ENCODE data around the gene SH3BP5.

DNA sequence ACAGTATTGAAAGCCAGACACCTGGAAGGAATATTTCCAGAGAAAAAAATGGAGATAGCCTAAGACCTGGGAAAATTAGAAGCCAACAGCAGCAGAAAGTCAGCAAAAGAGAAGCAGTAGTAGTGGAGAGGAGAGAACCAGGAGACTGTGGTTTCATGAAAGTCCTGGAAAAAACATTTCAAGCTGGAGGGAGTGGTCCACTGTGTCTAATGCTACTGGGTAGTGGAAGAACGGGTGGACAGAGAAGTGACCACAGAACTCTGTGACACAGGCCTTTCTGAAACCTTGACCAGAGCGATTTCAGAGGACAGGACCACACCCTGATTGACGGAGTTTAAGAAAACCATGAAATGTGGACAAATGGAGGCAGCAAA lies 15.3 kb upstream of the SH3BP5 start:
- TF ChIP-seq POLR2A (IDR thresholded peaks at IDR 0.05; ENCODE audit: low read depth, low read length): no peak
- no peak for TF ChIP-seq TAF1 (IDR thresholded peaks at IDR 0.05; ENCODE audit: low read depth, low read length)
- TF ChIP-seq POLR2AphosphoS5 (IDR thresholded peaks at IDR 0.05; ENCODE audit: low read depth, low read length): no peak
